ENCODE results near the gene DGKD. TPM values are rescaled to one million over a fixed set of nuclear protein-coding genes. Genes with fewer than 3 reads are reported as not detected.

The DGKD gene
- total RNA-seq, 1 donor from 2014 or later: 69.3 TPM

- Histone ChIP-seq H3K4me3 (no peak overlapping the region), H3K36me3 (peaks cover 100% of the 10 kb centered on the region), H3K9me3 (no peaks in the 10 kb centered on the region), H3K4me1 (no peaks in the 10 kb centered on the region), H3K27ac (no peak overlapping the region), H3K27me3 (ENCODE audit: low read depth) (no peaks in the 10 kb centered on the region)
- TF ChIP-seq CTCF (IDR thresholded peaks at IDR 0.05): no peak
- ATAC-seq (no peak), DNase-seq (peak; percentile 25)
- intact Hi-C loops (cut with DNase I): no loop called here
These were observed 96.7 kb downstream of the DGKD start for GRCh38 chr2:233450864-233451575.

GRCh38 chr2:233451950-233452349 is 97.7 kb downstream of the DGKD start:
- peaks cover 100% of the 10 kb centered on the region for H3K36me3 ChIP-seq
- intact Hi-C loops (cut with DNase I): no loop called here
- no peak for ATAC-seq

GRCh38 chr2:233453111-233453915 is 99.0 kb downstream of the DGKD start:
- H3K9me3 ChIP-seq: no peaks in the 10 kb centered on the region
- TF ChIP-seq CTCF (IDR thresholded peaks at IDR 0.05): no peak
- ATAC-seq: no peak
- peak overlapping the region; percentile 18 for H3K27ac ChIP-seq
- no peak overlapping the region for H3K4me3 ChIP-seq
- no peaks in the 10 kb centered on the region for H3K4me1 ChIP-seq
- H3K36me3 ChIP-seq: peaks cover 100% of the 10 kb centered on the region
- peak; percentile 24 for DNase-seq
- intact Hi-C loops (cut with DNase I): no loop called here
- H3K27me3 ChIP-seq (ENCODE audit: low read depth): no peaks in the 10 kb centered on the region

More at GRCh38 chr2:233451950-233452349, 97.7 kb downstream of the DGKD start:
- Histone ChIP-seq H3K4me3 (no peak overlapping the region), H3K4me1 (no peaks in the 10 kb centered on the region), H3K9me3 (no peaks in the 10 kb centered on the region), H3K27ac (no peak overlapping the region), H3K27me3 (ENCODE audit: low read depth) (no peaks in the 10 kb centered on the region)
- no peak for TF ChIP-seq CTCF (IDR thresholded peaks at IDR 0.05)
- DNase-seq: peak; percentile 14

- Histone ChIP-seq H3K27ac (no peak overlapping the region), H3K36me3 (peaks cover 100% of the 10 kb centered on the region), H3K27me3 (ENCODE audit: low read depth) (no peaks in the 10 kb centered on the region), H3K4me1 (no peaks in the 10 kb centered on the region), H3K4me3 (no peak overlapping the region), H3K9me3 (no peaks in the 10 kb centered on the region)
- no peak for TF ChIP-seq CTCF (IDR thresholded peaks at IDR 0.05)
- ATAC-seq (no peak), DNase-seq (no peak)
- intact Hi-C loops (cut with DNase I): no loop called here
These were observed 99.6 kb downstream of the DGKD start for GRCh38 chr2:233453916-233454315.

GRCh38 chr2:233455006-233455405 is 100.7 kb downstream of the DGKD start:
- no peaks in the 10 kb centered on the region for H3K4me1 ChIP-seq
- intact Hi-C loops (cut with DNase I): no loop called here
- H3K9me3 ChIP-seq: no peaks in the 10 kb centered on the region
- ATAC-seq: no peak
- H3K4me3 ChIP-seq: no peak overlapping the region
- H3K27me3 ChIP-seq (ENCODE audit: low read depth): no peaks in the 10 kb centered on the region
- TF ChIP-seq CTCF (IDR thresholded peaks at IDR 0.05): no peak
- DNase-seq: peak; percentile 17
- no peak overlapping the region for H3K27ac ChIP-seq
- H3K36me3 ChIP-seq: peaks cover 100% of the 10 kb centered on the region

Measured in lower lobe of right lung (tissue), 2 donors.